GM18907 (cell line): ENCODE data around the gene PLEKHF1.
"Not testable (repeated sequence)": the region's sequence is repeated elsewhere in the genome, so short reads cannot be mapped to it uniquely, and the experiment has no call there.

Experiments
- ATAC-seq: cut with Tn5 transposase; IDR thresholded peaks from one replicate; pipeline ENCODE4 v1.9.1; 2021; ENCODE audit warnings: mild to moderate bottlenecking, moderate library complexity; ENCODE audit not compliant: unreplicated experiment

PLEKHF1 gene

DNA sequence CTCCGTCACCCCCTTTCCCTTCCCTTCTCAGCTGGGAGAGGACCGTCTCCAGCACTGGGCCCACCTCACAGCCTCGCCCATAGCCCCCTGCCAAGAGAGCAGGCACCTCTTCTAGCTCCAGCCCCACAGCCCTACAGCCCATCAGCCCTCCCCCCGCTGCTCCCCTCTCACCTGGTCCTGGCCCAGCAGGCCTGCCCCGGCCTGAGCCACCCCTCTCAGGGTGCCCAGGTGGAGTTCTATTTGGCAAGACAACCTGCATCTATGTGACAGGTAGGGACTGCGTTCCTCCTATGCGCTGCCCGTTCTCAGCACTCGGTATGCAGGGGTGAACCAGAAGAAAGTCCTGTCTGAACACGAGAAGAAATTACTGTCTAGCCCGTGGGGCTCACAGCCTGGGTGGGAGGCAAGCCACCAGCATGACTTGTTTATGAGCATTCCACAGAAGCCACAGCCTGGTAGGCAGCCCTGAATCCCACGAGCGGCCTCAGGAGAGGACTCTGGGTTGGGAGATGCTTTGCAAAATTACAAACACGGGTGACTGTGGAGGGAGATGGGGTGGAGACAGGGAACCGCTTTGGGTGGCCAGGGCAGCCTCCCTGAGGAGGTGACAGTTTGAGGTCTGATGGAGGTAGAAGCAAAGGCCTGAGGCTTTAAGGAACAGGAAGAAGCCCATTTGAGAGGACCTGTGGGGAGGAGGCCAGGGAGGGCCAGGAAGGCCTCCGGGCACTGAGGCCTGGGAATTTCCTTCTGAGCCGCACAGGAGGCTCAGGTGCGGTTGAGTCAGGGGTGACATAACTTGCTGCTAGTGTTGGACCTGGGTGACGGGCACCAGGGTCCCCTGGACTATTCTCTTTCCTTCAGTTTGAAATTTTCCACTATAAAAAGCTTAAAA, 1.2 kb upstream of the PLEKHF1 start:
- ATAC-seq = no peak

DNA sequence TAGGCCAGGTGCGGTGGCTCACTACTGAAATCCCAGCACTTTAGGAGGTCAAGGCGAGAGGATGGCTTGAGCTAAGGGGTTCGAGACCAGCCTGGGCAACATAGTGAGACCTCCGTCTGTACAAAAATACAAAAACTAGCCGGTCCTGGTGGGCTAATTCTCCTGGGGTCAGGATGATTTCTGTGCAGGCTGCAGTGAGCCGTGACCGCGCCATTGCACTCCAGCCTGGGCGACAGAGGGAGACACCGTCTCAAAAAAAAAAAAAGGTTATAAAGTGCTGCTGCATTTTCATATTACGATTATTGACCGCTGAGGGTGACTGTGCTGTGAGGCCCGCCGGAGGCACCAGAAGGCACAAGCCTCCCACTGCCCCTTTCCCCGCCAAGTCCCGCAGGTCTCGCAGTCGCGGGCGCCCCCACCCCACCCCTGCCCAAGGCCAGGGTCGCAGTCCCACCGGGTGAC, 477 bp upstream of the PLEKHF1 start:
- ATAC-seq = no peak

DNA sequence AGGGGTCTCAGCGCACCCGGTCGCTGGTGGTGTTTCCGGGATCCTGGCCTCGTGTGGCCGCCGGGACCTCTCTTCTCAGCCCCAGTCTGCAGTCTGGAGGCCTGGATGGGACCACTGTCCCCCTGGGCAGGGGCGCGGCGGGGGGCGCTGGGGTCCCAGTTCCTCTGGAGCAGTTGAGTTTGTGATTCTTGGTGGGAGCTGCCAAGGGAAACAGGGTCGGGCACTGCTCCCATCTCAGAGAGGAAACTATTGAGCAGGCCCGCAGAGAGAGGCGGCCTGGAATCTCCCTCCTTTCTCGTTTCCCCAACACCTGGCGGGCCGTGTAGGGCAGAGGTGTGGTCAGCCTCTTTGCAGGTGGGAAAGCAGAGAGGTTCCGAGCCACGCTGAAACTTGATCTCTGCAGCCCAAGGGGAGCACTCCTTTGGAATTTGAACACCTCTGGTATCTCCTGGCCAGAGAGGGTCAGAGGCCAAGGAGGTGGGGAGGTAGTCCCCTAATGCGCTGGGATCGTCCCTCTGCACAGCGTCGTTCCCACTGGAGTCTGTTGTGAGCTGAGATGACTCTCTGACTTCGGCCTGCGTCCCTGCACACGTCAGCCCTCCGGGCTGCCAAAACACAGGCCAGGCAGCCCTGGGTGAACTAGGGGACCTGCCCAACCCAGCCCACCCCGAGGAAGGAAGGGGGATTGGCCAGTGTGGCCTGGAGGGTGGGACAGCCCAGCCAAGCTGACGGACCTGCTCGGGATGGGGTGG, 741 bp downstream of the PLEKHF1 start:
- ATAC-seq = peak; percentile 16

DNA sequence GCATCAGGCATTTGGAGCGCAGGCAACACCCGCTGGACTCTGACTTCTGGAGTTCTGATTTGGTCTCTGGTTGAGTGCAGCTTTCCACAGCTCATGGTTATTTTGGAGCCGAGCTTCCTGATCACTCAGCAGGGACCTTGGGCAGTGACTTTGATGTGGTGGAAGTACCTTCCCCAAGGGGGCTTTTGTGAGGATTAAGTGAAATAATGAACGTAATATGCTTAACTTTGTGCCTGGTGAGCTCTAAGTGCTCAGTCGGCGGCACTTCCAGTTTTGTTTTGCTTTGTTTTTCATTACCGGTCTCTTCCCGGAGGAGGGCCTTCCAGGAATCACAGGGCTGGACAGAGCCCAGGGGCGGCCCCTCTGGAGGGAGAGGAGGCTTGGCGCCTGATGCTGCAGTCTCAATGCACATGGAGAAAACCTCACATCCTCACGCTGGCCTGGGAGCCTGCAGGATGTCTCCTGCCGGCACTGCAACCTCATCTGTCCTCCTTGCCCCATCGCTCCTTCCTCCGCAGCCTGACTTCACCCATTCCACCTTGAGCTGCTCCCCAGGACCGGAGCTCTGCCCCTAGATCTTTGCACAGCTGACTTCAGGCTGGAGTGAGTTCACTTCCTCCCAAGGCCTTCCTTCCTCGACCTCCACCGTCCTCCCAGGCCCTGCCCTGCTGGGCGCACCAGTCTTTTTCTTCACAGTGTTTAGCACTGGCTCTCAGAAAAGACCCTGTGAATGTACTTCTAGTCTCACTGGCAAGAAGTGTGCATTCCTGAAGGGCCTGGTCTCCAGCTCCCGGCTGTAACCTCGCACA, 1.5 kb downstream of the PLEKHF1 start:
- ATAC-seq = no peak

DNA sequence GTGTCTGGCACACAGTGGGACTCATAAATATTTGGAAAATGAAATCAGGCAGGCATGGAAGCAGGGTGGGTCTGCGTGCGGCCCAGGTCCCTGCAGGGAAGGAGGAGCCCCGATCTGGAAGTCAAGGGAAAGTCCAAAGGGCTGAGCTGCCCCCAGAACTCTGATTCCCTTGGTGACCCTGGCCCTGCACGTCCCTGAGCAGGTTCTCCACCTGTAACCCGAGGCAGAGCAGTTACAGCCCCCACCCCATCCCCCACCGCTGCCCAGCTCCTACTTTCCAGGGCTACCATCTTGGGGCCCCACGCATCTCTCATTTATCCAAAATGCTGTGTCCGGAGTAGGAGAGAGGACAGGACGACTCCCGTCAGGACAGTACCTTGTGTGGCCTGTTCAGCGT, 2.1 kb downstream of the PLEKHF1 start:
- no peak for ATAC-seq

DNA sequence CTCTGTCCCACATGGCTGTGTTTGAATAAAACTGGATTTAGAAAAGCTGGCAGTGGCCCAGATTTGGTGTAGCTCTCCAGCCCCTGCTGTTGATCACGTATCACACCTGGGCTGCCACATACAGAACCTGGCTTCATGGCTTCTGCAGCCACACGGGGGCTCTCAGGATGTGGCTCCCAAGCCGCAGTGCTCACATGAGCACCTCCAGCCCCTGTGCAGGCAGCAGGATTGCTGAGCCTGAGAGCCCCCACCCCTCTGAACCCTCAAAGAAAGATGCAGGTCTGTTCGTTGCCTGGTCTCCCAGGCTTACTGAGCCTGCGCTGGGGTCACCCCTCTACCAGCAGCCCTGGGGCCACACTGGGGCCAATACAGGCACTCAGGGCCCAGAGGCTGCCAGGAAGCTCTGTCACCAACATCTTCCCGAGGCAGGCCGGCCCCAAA, 2.7 kb downstream of the PLEKHF1 start:
- no peak for ATAC-seq

DNA sequence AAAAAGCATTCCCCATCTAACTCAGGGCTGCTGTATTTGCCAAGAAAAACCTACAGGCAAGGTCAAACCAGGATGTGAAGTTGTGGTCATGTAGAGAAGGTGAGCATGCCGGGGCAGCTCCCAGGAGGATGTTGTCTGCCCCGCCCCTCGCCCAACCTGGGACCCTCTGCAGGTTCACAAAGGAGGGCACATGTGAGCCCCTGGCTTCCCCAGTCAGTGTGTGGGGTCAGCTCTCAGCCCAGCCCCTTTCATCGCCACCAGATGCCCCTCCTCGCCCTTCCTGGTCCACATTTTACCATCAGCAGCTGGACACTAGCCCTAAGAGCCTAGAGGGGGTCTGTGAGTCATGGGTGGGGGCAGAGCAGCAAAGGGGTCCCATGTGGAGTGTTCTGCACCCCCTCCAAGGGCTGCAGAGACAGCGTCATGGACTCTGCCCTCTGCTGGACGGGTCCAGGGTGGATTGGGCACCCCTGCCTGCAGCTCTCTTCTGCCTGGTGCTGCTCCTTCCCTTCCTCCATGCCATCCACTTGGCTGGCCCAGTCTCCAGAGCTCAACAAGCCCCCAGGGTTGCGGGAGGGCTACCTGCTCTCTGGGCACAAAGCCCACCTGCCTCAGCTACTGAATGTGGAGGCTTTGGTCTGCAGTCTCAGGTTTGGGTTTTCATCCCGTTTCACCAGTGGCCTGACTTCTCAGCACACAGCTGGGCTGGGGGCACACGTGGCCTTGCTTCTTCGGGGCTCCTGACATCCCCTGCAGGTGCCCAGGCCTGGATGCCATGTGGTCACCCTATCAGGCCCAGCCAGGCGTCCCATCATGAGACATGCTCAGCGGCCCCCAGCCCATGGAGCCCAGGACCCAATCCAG, 3.7 kb downstream of the PLEKHF1 start:
- no peak for ATAC-seq

DNA sequence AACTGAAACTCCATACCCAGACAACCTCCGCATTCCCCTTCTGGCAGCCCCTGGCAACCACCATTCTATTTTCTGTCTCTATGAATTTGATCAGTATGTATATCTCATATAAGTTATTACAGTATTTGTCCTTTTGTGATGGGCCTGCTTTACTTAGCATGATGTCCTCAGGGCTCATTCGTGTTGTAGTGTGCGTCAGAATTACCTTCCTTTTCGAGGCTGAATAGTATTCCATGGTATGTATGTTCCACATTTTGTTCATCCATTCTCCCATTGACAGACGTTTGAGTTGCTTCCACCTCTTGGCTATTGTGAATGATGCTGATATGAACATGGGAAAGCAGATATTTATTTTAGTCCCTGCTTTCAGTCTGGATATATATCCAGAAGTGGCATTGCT, 5.0 kb downstream of the PLEKHF1 start:
- ATAC-seq = no peak

DNA sequence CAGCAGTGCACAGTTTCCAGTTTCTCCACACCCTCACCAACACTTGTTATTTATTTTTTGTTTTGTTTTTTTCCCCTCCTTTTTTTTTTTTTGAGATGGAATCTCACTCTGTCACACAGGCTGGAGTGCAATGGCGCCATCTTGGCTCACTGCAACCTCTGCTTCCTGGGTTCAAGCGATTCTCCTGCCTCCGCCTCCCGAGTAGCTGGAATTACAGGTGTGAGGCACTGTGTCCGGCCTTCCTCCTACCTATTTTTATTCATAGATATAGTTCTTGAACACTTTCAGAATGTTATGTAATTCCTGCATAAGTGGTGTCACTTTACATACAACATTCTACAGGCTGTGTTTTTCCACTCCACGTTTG, 5.7 kb downstream of the PLEKHF1 start:
- ATAC-seq = not testable (repeated sequence)

DNA sequence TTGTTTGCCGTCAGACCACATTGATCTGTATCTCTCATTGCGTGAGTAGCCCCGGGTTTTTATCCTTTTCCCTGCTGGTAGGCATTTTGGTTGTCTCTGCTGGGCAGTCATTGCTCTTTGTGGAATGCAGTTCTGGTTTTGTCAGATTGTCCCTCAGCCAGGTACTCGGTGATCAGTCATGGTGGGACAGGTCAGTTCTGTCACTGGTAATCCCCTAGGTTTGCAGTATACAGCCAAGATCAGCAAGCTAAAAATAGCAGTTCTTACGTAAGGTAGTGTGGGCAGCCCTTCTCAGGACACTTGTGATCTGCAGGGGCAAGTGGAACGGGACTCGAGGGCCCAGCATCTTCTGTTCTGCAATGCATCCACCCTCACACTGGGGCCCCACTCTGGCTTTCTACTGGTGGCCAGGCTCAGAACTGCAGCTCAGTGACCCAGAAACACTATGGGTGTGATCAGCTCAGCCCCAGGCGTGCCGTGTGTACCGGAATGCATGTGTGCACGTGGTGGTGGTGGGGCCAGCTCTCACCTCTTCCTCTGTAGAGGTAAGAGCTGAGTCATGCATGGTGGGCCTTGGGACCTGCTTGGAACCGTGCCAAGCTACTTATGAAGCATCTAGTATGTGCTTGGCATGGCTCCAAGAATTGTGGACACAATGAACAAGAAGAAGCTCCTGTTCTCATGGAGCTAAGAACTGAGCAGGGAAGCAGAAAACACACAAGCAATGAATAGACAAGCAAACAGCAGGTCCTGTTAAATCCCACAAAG, 6.3 kb downstream of the PLEKHF1 start:
- peak; percentile 73 for ATAC-seq

DNA sequence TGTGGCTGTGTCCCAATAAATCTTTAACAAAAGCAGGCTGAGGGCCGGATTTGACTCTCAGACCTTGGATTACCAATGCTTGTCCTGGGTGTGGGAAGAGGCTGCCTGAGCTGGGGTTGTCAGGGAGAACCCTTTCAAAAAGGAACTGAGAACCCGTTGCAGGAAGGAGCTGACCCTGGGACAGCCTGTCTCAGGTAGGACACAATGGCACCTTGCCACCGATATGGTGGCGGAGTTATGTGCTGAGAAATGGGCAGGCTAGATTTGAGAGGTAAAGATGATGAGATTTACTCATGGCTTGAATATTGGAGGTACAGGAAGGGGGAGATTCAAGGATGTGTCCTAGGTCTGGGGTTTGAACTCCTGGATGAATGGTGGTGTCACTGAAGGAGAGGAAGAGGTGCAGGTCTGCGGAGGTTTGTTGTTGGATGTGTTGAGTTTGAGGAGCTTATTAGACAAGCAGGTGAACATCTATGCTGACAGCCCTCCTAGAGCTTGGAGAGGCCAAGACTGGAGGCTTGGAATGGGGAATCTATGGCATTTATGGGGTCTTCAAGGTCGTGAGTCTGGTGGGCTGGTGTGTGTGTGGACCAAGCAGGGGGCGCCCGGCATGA, 7.2 kb downstream of the PLEKHF1 start:
- no peak for ATAC-seq

DNA sequence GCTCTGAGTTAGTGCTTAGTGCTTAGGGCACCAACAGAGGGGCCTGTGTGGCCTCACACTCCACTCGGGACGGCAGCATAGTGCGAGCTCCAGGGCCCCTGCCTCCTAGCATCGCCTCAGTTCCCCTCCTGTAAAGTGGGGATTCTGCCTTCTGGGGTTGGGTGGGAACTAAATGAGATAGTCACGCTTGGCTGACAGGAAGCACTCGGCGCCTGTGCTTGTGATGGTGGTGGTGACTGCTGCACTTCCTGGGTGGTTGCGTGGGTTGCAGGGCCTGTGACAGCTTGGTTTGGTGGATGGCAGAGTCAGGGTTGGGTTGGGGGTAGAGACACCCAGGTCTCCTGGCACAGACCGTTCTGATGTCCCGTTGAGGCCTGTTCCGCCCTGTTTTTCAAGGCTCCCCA, 7.7 kb downstream of the PLEKHF1 start:
- peak; percentile 40 for ATAC-seq

DNA sequence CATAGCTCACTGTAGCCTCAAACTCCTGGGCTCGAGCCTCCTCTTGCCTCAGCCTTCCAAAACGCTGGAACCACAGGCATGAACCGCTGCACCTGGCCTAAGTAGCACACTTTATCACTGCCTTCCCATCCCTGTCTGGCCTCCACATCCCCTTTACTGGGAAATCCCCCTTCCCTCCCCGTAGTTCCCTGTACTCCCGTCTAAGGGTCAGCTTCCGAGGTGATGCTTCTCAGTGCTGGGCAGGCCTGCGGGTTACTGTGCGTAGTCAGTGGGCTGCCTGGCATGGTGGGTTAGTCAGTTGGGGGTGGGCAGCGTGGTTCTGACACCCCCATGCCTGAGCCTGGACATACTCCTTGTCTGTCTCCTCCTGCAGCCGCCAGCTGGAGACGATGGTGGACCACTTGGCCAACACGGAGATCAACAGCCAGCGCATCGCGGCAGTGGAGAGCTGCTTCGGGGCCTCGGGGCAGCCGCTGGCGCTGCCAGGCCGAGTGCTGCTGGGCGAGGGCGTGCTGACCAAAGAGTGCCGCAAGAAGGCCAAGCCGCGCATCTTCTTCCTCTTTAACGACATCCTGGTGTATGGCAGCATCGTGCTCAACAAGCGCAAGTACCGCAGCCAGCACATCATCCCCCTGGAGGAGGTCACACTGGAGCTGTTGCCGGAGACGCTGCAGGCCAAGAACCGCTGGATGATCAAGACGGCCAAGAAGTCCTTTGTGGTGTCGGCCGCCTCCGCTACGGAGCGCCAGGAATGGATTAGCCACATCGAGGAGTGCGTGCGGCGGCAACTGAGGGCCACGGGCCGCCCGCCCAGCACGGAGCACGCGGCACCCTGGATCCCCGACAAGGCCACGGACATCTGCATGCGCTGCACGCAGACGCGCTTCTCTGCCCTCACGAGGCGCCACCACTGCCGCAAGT, 8.4 kb downstream of the PLEKHF1 start:
- no peak for ATAC-seq

DNA sequence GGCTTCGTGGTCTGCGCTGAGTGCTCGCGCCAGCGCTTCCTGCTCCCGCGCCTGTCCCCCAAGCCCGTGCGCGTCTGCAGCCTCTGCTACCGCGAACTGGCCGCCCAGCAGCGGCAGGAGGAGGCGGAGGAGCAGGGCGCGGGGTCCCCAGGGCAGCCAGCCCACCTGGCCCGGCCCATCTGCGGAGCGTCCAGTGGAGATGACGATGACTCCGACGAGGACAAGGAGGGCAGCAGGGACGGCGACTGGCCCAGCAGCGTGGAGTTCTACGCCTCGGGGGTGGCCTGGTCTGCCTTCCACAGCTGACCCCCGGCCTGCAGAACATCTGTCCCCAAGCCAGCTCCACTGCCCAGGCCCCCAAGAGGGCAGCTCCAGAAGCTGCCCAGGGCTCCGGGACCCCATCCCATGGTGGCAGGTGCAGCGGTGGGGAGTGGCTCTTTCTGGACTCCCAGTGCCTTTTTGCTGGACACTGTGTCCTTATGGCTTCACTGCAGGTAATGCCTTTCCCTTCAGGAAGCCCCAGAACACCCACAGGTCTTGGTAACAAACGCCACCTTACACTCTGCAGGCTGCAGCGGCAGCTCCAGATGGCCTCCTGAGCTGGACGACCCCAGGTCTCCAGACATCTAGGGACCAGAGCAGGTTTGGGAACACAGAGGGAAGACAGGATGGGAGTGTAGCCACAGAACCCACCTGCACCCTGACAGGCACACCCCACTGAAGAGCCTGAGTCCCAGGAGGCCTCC, 9.3 kb downstream of the PLEKHF1 start:
- ATAC-seq = no peak

DNA sequence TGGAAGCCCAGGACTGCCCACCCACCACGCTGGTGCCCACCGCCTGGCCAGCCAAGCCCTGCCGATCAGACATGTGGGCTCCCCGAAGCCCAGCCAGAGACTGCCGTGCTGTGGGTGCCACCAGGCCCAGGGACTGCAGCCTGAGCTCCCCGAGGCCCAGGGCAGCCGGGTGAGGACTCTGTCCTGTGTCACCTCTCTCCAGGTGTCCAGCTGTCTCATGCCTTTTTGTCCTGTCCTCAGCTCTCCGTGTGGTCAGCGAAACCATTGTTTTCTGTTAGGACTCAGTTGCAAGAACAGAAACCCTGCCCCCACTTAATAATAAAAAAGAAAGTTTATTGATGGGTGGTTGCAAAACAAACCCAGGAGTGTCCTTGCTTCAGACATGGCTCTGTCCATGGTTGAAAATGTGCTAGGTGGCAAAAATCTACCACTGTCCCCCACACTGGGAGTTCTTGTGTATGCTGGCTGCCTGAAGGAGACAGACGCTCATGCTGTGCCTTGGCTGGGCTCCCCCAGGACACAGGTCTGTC, 9.9 kb downstream of the PLEKHF1 start:
- no peak for ATAC-seq

DNA sequence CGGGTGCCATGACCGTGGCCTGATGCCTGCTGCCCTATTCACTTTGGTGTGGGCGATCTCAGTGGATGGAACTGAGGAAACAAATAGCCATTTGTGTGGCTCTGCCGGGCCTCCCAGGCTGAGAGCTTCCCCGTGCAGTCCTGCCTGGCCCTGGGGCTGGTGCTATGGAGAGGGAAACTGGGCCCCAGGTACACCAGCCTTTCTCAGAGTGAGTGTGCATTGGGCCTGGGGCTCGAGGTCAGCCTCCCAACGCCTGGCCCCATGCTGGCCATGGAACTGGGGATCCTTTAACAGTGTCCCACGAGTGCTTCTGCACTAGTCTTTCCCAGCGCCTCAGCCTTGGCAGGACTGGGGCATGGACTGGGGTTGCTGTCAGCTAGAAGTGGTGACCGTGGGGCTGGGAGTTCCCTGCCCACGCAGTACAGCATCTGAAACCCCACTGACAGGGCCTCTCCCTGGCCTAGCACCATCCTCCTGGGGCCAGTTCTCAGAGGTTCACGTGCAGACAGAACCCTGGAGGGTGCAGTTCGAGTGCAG, 10.5 kb downstream of the PLEKHF1 start:
- no peak for ATAC-seq

DNA sequence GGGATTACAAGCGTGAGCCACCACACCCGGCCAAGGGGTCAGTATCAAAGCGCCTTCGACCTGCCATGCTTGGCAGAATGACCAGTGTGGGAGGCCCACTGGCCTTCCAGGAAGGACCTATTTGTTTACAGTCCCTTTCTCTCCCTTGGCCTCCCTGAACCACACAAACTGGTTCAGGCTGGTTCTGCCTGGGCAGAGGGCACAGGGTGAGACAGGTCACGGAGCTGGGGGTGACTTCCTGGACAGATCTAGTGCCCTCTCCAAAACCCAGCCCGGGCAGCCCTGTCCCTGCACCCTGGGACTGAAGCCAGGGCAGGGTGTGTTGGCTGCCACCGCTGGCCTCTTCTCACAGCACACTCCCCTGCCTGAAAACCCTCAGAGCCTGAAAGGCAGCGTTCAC, 11.3 kb downstream of the PLEKHF1 start:
- ATAC-seq = no peak
